Adrenal gland (tissue), 12 donors: ENCODE measurements around the gene GPR157. TPM values are rescaled to one million over a fixed set of nuclear protein-coding genes. Genes with fewer than 3 reads are reported as not detected.

Source experiments
- DNase-seq, 7 donors: peaks; one replicate each; pipeline ENCODE4 v3.0.0-alpha.2; 2019 to 2020
- H3K27ac ChIP-seq, 5 donors: fragments of 200-600 bp; sonication (generic) in 4 of 5; 1 replicate in 3 of 5; 2 replicates in 2 of 5; pipeline versions ENCODE4 v1.5.1 to v1.8.0; 2016 to 2020; ENCODE audit warnings: mild to moderate bottlenecking in 1 of 5
- H3K27me3 ChIP-seq: fragments of 200-600 bp; 2 replicates; pipeline ENCODE4 v1.8.0; 2021
- H3K36me3 ChIP-seq, 2 donors: fragments of 200-600 bp; replicated peaks in 1 of 2; 1 replicate in 1 of 2; 2 replicates in 1 of 2; pipeline versions ENCODE4 v1.5.1 to v1.8.0; 2018 to 2022
- H3K4me1 ChIP-seq, 2 donors: fragments of 200-600 bp; replicated peaks in 1 of 2; 1 replicate in 1 of 2; 2 replicates in 1 of 2; pipeline versions ENCODE4 v1.5.1 to v1.8.0; 2018 to 2021
- H3K4me3 ChIP-seq, 4 donors: fragments of 200-600 bp; sonication (generic) in 3 of 4; one replicate each; pipeline ENCODE4 v1.5.1; 2016 to 2018
- H3K9me3 ChIP-seq, 3 donors: fragments of 200-600 bp; sonication (generic) in 1 of 3; replicated peaks in 1 of 3; 1 replicate in 2 of 3; 2 replicates in 1 of 3; pipeline versions ENCODE4 v1.5.1 to v1.8.0; 2016 to 2021
- CTCF ChIP-seq, 6 experiments: fragments of 450-650 bp in 4 of 6; fragments of 200-600 bp in 2 of 6; sonication (generic) in 1 of 6; IDR thresholded peaks; 1 replicate in 5 of 6; 2 replicates in 1 of 6; pipeline versions ENCODE4 v1.5.1 to v1.8.0; 2016 to 2021; ENCODE audit warnings: antibody characterized with exemption in 6 of 6, mild to moderate bottlenecking in 2 of 6, moderate library complexity in 1 of 6
- POLR2A ChIP-seq, 2 donors: fragments of 450-650 bp; IDR thresholded peaks; one replicate each; pipeline ENCODE4 v1.6.1; 2017; ENCODE audit warnings: antibody characterized with exemption in 2 of 2, mild to moderate bottlenecking in 2 of 2, moderate library complexity in 1 of 2
- WGBS, 4 donors: extraction: QIAGEN DNeasy Blood & Tissue Kit in 2 of 4; methylation state at CpG; one replicate each; pipeline versions ENCODE4 v1.1.5 to v1.1.7; 2013 to 2017; 5-methylcytosine and 5-hydroxymethylcytosine counted together
- intact Hi-C, 2 donors: fragments of 100-400 bp; cut with DNase I; formaldehyde crosslinking; loops; one replicate each; pipeline versions ENCODE4 v1.14.1 to v1.15.0; 2022 to 2023
- polyA plus RNA-seq, 3 donors: library from polyadenylated mRNA; stranded (reverse); fragments of 200-250 nt in 2 of 3; fragments of 350-450 nt in 1 of 3; fragmentation: Illumina TruSeq in 1 of 3; extraction: RNeasy Lipid Tissue Mini Kit (QIAGEN cat#74804) in 1 of 3; gene quantifications; one replicate each; pipeline ENCODE4 v1.2.3, GENCODE V29; 2013 to 2014
- total RNA-seq, 9 donors: library from RNA; depleted of rRNA in 4 of 9; stranded (reverse); fragments of >200 nt in 4 of 9; fragments of 120-200 nt in 1 of 9; fragmentation: NEBNext Ultra II Directional in 1 of 9; extraction: Animal tissue kit (Norgen Biotek cat#: 25700) in 1 of 9; gene quantifications; one replicate each; pipeline versions ENCODE4 v1.1.0 to v1.2.4, GENCODE V29; 2013 to 2023
- donor health status: healthy with polysubstance abuse.
- donor health status: Bipolar disorder and iron deficiency.
- donor health status: DM: yes; HTN: yes; CAD: no.
- donor health status: DM: no; HTN: no; CAD: no.
- donor health status: DM: no; HTN: no; CAD: no.
- donor health status: DM: yes; HTN: yes; CAD: no.

The GPR157 gene
- total and polyA plus RNA-seq, 12 donors: 2.0 to 16.8 (median 7.5) TPM

- Histone ChIP-seq H3K9me3 (no peaks in the 10 kb centered on the region), H3K27me3 (no peaks in the 10 kb centered on the region), H3K4me3 (no peak overlapping the region), H3K27ac (peak overlapping the region in 2 of 5 donors; percentile 10 to 61), H3K4me1 (peaks cover 5 to 6% of the 10 kb centered on the region in 2 donors), H3K36me3 (no peaks in the 10 kb centered on the region)
- peak; percentile 89 to 98 (median 97) for DNase-seq
- WGBS, 4 donors: 15 to 37% (median 34%) methylated on average over 12 to 18 of the region's 18 CpGs
- peak; percentile 94 to 97 (median 96) for TF ChIP-seq CTCF (IDR thresholded peaks at IDR 0.05)
- TF ChIP-seq POLR2A (IDR thresholded peaks at IDR 0.05): no peak
- intact Hi-C loops: loop anchor here in 1 of 2 donors (5.0 kb wide), 1 partner anchor 86 kb away; no protein-coding TSS in a partner anchor
Measured at GRCh38 chr1:9110669-9111356, 18.1 kb downstream of the GPR157 start.

GRCh38 chr1:9108056-9108665, 20.7 kb downstream of the GPR157 start:
- WGBS, 4 donors: 89% methylated on average over 11 to 12 of the region's 12 CpGs
- peak in 1 of 7 donors; percentile 16 for DNase-seq
- intact Hi-C loops: loop anchor here in 1 of 2 donors (10.0 kb wide), 1 partner anchor 183 kb away; no protein-coding TSS in a partner anchor
- Histone ChIP-seq H3K36me3 (peaks cover 0 to 11% of the 10 kb centered on the region in 2 donors), H3K9me3 (no peaks in the 10 kb centered on the region), H3K27ac (no peak overlapping the region), H3K4me3 (no peak overlapping the region), H3K27me3 (no peaks in the 10 kb centered on the region), H3K4me1 (peaks cover 5 to 6% of the 10 kb centered on the region in 2 donors)
- TF ChIP-seq POLR2A (IDR thresholded peaks at IDR 0.05) (no peak), CTCF (IDR thresholded peaks at IDR 0.05) (no peak)

GRCh38 chr1:9107136-9107535, 21.8 kb downstream of the GPR157 start:
- WGBS, 4 donors: 23 to 35% (median 28%) methylated on average over 4 of the region's 4 CpGs
- peaks cover 0 to 11% of the 10 kb centered on the region in 2 donors for H3K36me3 ChIP-seq
- intact Hi-C loops: loop anchor here in 1 of 2 donors (10.0 kb wide), 1 partner anchor 182 kb away; no protein-coding TSS in a partner anchor

More at GRCh38 chr1:9107136-9107535, 21.8 kb downstream of the GPR157 start:
- Histone ChIP-seq H3K27me3 (no peaks in the 10 kb centered on the region), H3K4me1 (peaks cover 5 to 6% of the 10 kb centered on the region in 2 donors), H3K4me3 (no peak overlapping the region), H3K9me3 (no peaks in the 10 kb centered on the region), H3K27ac (peak overlapping the region in 1 of 5 donors; percentile 4)
- peak in 5 of 7 donors; percentile 37 to 71 (median 57) for DNase-seq
- no peak for TF ChIP-seq CTCF (IDR thresholded peaks at IDR 0.05)
- TF ChIP-seq POLR2A (IDR thresholded peaks at IDR 0.05): no peak
